HEK293 (cell line): ENCODE data around the gene ACOT7.

Source experiments
- ZNF311 ChIP-seq: fragments of 450-650 bp; formaldehyde crosslinking; IDR thresholded peaks from 2 replicates; pipeline ENCODE4 v1.5.1; 2017; ENCODE audit warnings: missing biosample characterization, missing genetic modification characterization, borderline replicate concordance
- ZNF558 ChIP-seq: fragments of 450-650 bp; formaldehyde crosslinking; IDR thresholded peaks from 2 replicates; pipeline ENCODE4 v1.5.1; 2016; ENCODE audit warnings: missing biosample characterization, missing genetic modification characterization

DNA sequence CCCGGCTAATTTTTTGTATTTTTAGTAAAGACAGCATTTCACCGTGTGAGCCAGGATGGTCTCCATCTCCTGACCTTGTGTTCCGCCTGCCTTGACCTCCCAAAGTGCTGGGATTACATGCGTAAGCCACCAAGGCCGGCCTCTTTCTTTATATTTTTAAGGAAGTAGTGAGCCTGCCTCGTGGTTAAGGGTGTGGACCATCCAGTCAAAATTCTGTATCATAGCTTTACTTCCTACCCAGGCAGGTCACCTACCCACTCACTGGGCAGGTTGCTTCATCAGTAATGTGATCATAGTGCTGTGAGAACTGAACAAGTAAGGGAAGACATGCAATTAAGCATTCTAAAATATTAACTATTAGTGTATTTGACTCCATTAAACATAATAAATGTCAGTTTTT, 8.1 kb upstream of the ACOT7 start:
- TF ChIP-seq ZNF311 (tag by site-specific recombination) (no peak), ZNF558 (no peak)
